ENCODE results near the gene PARD6G.

Gene PARD6G

GRCh38 chr18:80205294-80205693 is 42.0 kb downstream of the PARD6G start:
- Histone ChIP-seq H3K36me3 (ENCODE audit: control insufficient read depth, insufficient read depth, low read length) (no peaks in the 10 kb centered on the region), H2AFZ (no peak overlapping the region), H3K27ac (no peak overlapping the region), H3K4me2 (ENCODE audit: low read length) (no peak overlapping the region), H3K4me3 (ENCODE audit: low read depth, low read length) (no peak overlapping the region), H3K9me3 (ENCODE audit: control insufficient read depth, low read length) (no peaks in the 10 kb centered on the region), H3K27me3 (ENCODE audit: control insufficient read depth, insufficient read depth, low read length) (no peaks in the 10 kb centered on the region), H3K79me2 (no peaks in the 10 kb centered on the region), H3K9ac (no peak overlapping the region), H3K4me1 (no peaks in the 10 kb centered on the region)
- TF ChIP-seq CTCF (IDR thresholded peaks at IDR 0.05), result no peak

GRCh38 chr18:80204142-80204541 is 43.2 kb downstream of the PARD6G start:
- H3K27ac ChIP-seq, result no peak overlapping the region
- H3K9ac ChIP-seq, result no peak overlapping the region
- H3K27me3 ChIP-seq (ENCODE audit: control insufficient read depth, insufficient read depth, low read length), result no peaks in the 10 kb centered on the region
- H3K36me3 ChIP-seq (ENCODE audit: control insufficient read depth, insufficient read depth, low read length), result no peaks in the 10 kb centered on the region
- H3K4me2 ChIP-seq (ENCODE audit: low read length), result no peak overlapping the region
- H2AFZ ChIP-seq, result no peak overlapping the region
- H3K4me3 ChIP-seq (ENCODE audit: low read depth, low read length), result no peak overlapping the region
- no peaks in the 10 kb centered on the region for H3K79me2 ChIP-seq
- TF ChIP-seq CTCF (IDR thresholded peaks at IDR 0.05), result no peak
- no peaks in the 10 kb centered on the region for H3K4me1 ChIP-seq
- no peaks in the 10 kb centered on the region for H3K9me3 ChIP-seq (ENCODE audit: control insufficient read depth, low read length)

GRCh38 chr18:80203249-80203648 is 44.1 kb downstream of the PARD6G start:
- Histone ChIP-seq H3K9ac (no peak overlapping the region), H2AFZ (no peak overlapping the region), H3K27me3 (ENCODE audit: control insufficient read depth, insufficient read depth, low read length) (no peaks in the 10 kb centered on the region), H3K27ac (no peak overlapping the region), H3K4me3 (ENCODE audit: low read depth, low read length) (no peak overlapping the region), H3K4me2 (ENCODE audit: low read length) (no peak overlapping the region), H3K4me1 (no peaks in the 10 kb centered on the region), H3K79me2 (no peaks in the 10 kb centered on the region), H3K36me3 (ENCODE audit: control insufficient read depth, insufficient read depth, low read length) (no peaks in the 10 kb centered on the region), H3K9me3 (ENCODE audit: control insufficient read depth, low read length) (no peaks in the 10 kb centered on the region)
- TF ChIP-seq CTCF (IDR thresholded peaks at IDR 0.05), result no peak

- Histone ChIP-seq H3K4me2 (ENCODE audit: low read length) (no peak overlapping the region), H3K36me3 (ENCODE audit: control insufficient read depth, insufficient read depth, low read length) (no peaks in the 10 kb centered on the region), H2AFZ (no peak overlapping the region), H3K9me3 (ENCODE audit: control insufficient read depth, low read length) (no peaks in the 10 kb centered on the region), H3K79me2 (no peaks in the 10 kb centered on the region), H3K4me3 (ENCODE audit: low read depth, low read length) (no peak overlapping the region), H3K27ac (no peak overlapping the region), H3K27me3 (ENCODE audit: control insufficient read depth, insufficient read depth, low read length) (no peaks in the 10 kb centered on the region), H3K4me1 (no peaks in the 10 kb centered on the region), H3K9ac (no peak overlapping the region)
- no peak for TF ChIP-seq CTCF (IDR thresholded peaks at IDR 0.05)
These were observed 44.9 kb downstream of the PARD6G start for GRCh38 chr18:80202264-80202998.

- H3K4me2 ChIP-seq (ENCODE audit: low read length), result no peak overlapping the region
- no peaks in the 10 kb centered on the region for H3K27me3 ChIP-seq (ENCODE audit: control insufficient read depth, insufficient read depth, low read length)
- peaks cover 2% of the 10 kb centered on the region for H3K4me1 ChIP-seq
- no peak for TF ChIP-seq CTCF (IDR thresholded peaks at IDR 0.05)
- H3K9ac ChIP-seq, result no peak overlapping the region
- H3K4me3 ChIP-seq (ENCODE audit: low read depth, low read length), result no peak overlapping the region
- H2AFZ ChIP-seq, result no peak overlapping the region
- H3K27ac ChIP-seq, result no peak overlapping the region
- no peaks in the 10 kb centered on the region for H3K9me3 ChIP-seq (ENCODE audit: control insufficient read depth, low read length)
- H3K36me3 ChIP-seq (ENCODE audit: control insufficient read depth, insufficient read depth, low read length), result no peaks in the 10 kb centered on the region
- no peaks in the 10 kb centered on the region for H3K79me2 ChIP-seq
These were observed 45.6 kb downstream of the PARD6G start for GRCh38 chr18:80201739-80202138.

Measured in parathyroid adenoma (tissue), 2 donors.